Prostate gland (tissue), 2 donors: ENCODE data around the gene MCCC2. TPM values are rescaled to one million over a fixed set of nuclear protein-coding genes. Genes with fewer than 3 reads are reported as not detected.

Source experiments
- DNase-seq: peaks from one replicate; pipeline ENCODE4 v3.0.0-alpha.2; 2019; ENCODE audit warnings: low spot score
- H3K27ac ChIP-seq, 2 donors: fragments of 200-600 bp; sonication (generic); 2 replicates each; pipeline ENCODE4 v1.5.1; 2017 to 2019
- H3K27me3 ChIP-seq: fragments of 200-600 bp; sonication (generic); replicated peaks from 2 replicates; pipeline ENCODE4 v1.5.1; 2019; ENCODE audit not compliant: insufficient read depth
- H3K36me3 ChIP-seq, 2 donors: fragments of 200-600 bp; sonication (generic); 1 replicate in 1 of 2; 2 replicates in 1 of 2; pipeline versions ENCODE4 v1.5.1 to v1.8.1; 2017 to 2019
- H3K4me1 ChIP-seq: fragments of 200-600 bp; sonication (generic); replicated peaks from 2 replicates; pipeline ENCODE4 v1.5.1; 2019
- H3K4me3 ChIP-seq, 2 donors: fragments of 200-600 bp; sonication (generic); 2 replicates each; pipeline ENCODE4 v1.5.1; 2017 to 2019
- H3K9me3 ChIP-seq: fragments of 200-600 bp; sonication (generic); 2 replicates; pipeline ENCODE4 v1.5.1; 2017
- CTCF ChIP-seq, 4 experiments: fragments of 200-600 bp in 2 of 4; fragments of 450-650 bp in 2 of 4; sonication (generic) in 2 of 4; IDR thresholded peaks; 1 replicate in 3 of 4; 2 replicates in 1 of 4; pipeline ENCODE4 v1.5.1; 2016 to 2019; ENCODE audit warnings: antibody characterized with exemption in 4 of 4, mild to moderate bottlenecking in 2 of 4, moderate library complexity in 2 of 4
- POLR2A ChIP-seq: fragments of 450-650 bp; IDR thresholded peaks from one replicate; pipeline ENCODE4 v1.6.1; 2016; ENCODE audit warnings: antibody characterized with exemption, mild to moderate bottlenecking
- POLR2AphosphoS5 ChIP-seq: sonication (generic); formaldehyde crosslinking; IDR thresholded peaks from one replicate; pipeline ENCODE4 v1.6.1; 2017; ENCODE audit warnings: antibody characterized with exemption
- WGBS: methylation state at CpG from one replicate; pipeline ENCODE4 v1.1.5; 2018; 5-methylcytosine and 5-hydroxymethylcytosine counted together
- intact Hi-C: fragments of 100-400 bp; cut with DNase I; formaldehyde crosslinking; loops from one replicate; pipeline ENCODE4 v1.14.2; 2022
- total RNA-seq, 2 donors: library from RNA; depleted of rRNA; stranded (reverse); fragments of >200 nt; gene quantifications; one replicate each; pipeline ENCODE4 v1.1.0, GENCODE V29; 2016

MCCC2 gene
- total RNA-seq, 2 donors from 2014 or later = 53.0 to 141 TPM

GRCh38 chr5:71621741-71622140 lies 34.6 kb downstream of the MCCC2 start:
- intact Hi-C loops = no loop called here
- Histone ChIP-seq H3K36me3 (no peaks in the 10 kb centered on the region), H3K4me3 (no peak overlapping the region), H3K9me3 (no peaks in the 10 kb centered on the region), H3K27me3 (no peaks in the 10 kb centered on the region), H3K27ac (no peak overlapping the region), H3K4me1 (no peaks in the 10 kb centered on the region)
- TF ChIP-seq POLR2AphosphoS5 (no peak), CTCF (IDR thresholded peaks at IDR 0.05) (no peak), POLR2A (no peak)
- WGBS = 100% methylated on average over 2 of the region's 2 CpGs
- DNase-seq = no peak

GRCh38 chr5:71623221-71623794 lies 36.2 kb downstream of the MCCC2 start:
- DNase-seq = no peak
- 97% methylated on average over 10 of the region's 10 CpGs for WGBS
- Histone ChIP-seq H3K4me1 (no peaks in the 10 kb centered on the region), H3K36me3 (no peaks in the 10 kb centered on the region), H3K4me3 (no peak overlapping the region), H3K27me3 (no peaks in the 10 kb centered on the region), H3K9me3 (no peaks in the 10 kb centered on the region), H3K27ac (peak overlapping the region in 1 of 2 donors; percentile 37)
- intact Hi-C loops = no loop called here
- no peak for TF ChIP-seq POLR2A

GRCh38 chr5:71629950-71630349 lies 42.8 kb downstream of the MCCC2 start:
- Histone ChIP-seq H3K4me3 (no peak overlapping the region), H3K4me1 (peaks cover 8% of the 10 kb centered on the region), H3K27me3 (no peaks in the 10 kb centered on the region), H3K36me3 (no peaks in the 10 kb centered on the region), H3K9me3 (no peaks in the 10 kb centered on the region), H3K27ac (peak overlapping the region; percentile 47 to 72)
- TF ChIP-seq CTCF (IDR thresholded peaks at IDR 0.05) (no peak), POLR2AphosphoS5 (peak; percentile 52)
- intact Hi-C loops = no loop called here
- 68% methylated on average over 6 of the region's 6 CpGs for WGBS
- peak; percentile 53 for DNase-seq

- H3K27me3 ChIP-seq = no peaks in the 10 kb centered on the region
- WGBS = 92% methylated on average over 4 of the region's 4 CpGs
- no peaks in the 10 kb centered on the region for H3K9me3 ChIP-seq
- H3K27ac ChIP-seq = peak overlapping the region; percentile 47 to 72
- H3K36me3 ChIP-seq = no peaks in the 10 kb centered on the region
- no peak overlapping the region for H3K4me3 ChIP-seq
- no peak for TF ChIP-seq POLR2A
- no peak for TF ChIP-seq CTCF (IDR thresholded peaks at IDR 0.05)
- TF ChIP-seq POLR2AphosphoS5 = no peak
- intact Hi-C loops = no loop called here
- DNase-seq = no peak
- H3K4me1 ChIP-seq = peaks cover 8% of the 10 kb centered on the region
Observed at GRCh38 chr5:71631070-71631469, 43.9 kb downstream of the MCCC2 start.

- no peaks in the 10 kb centered on the region for H3K36me3 ChIP-seq
- peaks cover 8% of the 10 kb centered on the region for H3K4me1 ChIP-seq
Observed at GRCh38 chr5:71632168-71632567, 45.0 kb downstream of the MCCC2 start.

More at GRCh38 chr5:71632168-71632567, 45.0 kb downstream of the MCCC2 start:
- intact Hi-C loops = no loop called here
- no peaks in the 10 kb centered on the region for H3K27me3 ChIP-seq
- WGBS = 35% methylated on average over 3 of the region's 3 CpGs
- peak; percentile 67 for DNase-seq
- TF ChIP-seq POLR2AphosphoS5 (peak; percentile 84), POLR2A (no peak)
- H3K27ac ChIP-seq = peak overlapping the region; percentile 63 to 72
- H3K9me3 ChIP-seq = no peaks in the 10 kb centered on the region
- H3K4me3 ChIP-seq = no peak overlapping the region
